Body of pancreas (tissue), 4 donors: ENCODE data around the gene ZNF302. TPM values are rescaled to one million over a fixed set of nuclear protein-coding genes. Genes with fewer than 3 reads are reported as not detected.

Experiments
- ATAC-seq: fragments of 150-250 bp; one replicate; pipeline ENCODE4 v1.9.1; 2016
- DNase-seq, 4 donors: peaks; one replicate each; pipeline ENCODE4 v3.0.0-alpha.2; 2019
- H3K27ac ChIP-seq, 4 donors: fragments of 200-600 bp; sonication (generic); 1 replicate in 3 of 4; 2 replicates in 1 of 4; pipeline versions ENCODE4 v1.5.1 to v1.6.1; 2016 to 2019; ENCODE audit warnings: mild to moderate bottlenecking in 1 of 4, mixed read lengths in 1 of 4, moderate library complexity in 1 of 4
- H3K27me3 ChIP-seq, 2 donors: fragments of 200-600 bp; sonication (generic); one replicate each; pipeline ENCODE4 v1.6.0; 2016; ENCODE audit warnings: mild to moderate bottlenecking in 1 of 2
- H3K36me3 ChIP-seq, 2 donors: fragments of 200-600 bp; sonication (generic); replicated peaks in 1 of 2; 2 replicates each; pipeline ENCODE4 v1.5.1; 2016; ENCODE audit warnings: low read depth in 2 of 2; ENCODE audit not compliant: insufficient read depth in 1 of 2
- H3K4me1 ChIP-seq: fragments of 200-600 bp; sonication (generic); one replicate; pipeline ENCODE4 v1.6.0; 2016
- H3K4me3 ChIP-seq, 2 donors: fragments of 200-600 bp; sonication (generic); 1 replicate in 1 of 2; 2 replicates in 1 of 2; pipeline ENCODE4 v1.5.1; 2016 to 2019
- H3K9me3 ChIP-seq, 3 donors: fragments of 200-600 bp; sonication (generic); 1 replicate in 2 of 3; 2 replicates in 1 of 3; pipeline ENCODE4 v1.5.1; 2016
- CTCF ChIP-seq, 7 experiments: fragments of 450-650 bp in 4 of 7; fragments of 200-600 bp in 3 of 7; sonication (generic) in 3 of 7; IDR thresholded peaks; one replicate each; pipeline ENCODE4 v1.5.1; 2016 to 2019; ENCODE audit warnings: antibody characterized with exemption in 7 of 7
- POLR2A ChIP-seq, 3 donors: fragments of 450-650 bp; IDR thresholded peaks; one replicate each; pipeline ENCODE4 v1.6.1; 2016; ENCODE audit warnings: antibody characterized with exemption in 3 of 3, mild to moderate bottlenecking in 2 of 3
- WGBS, 2 donors: methylation state at CpG; one replicate each; pipeline ENCODE4 v1.1.5; 2017; 5-methylcytosine and 5-hydroxymethylcytosine counted together
- intact Hi-C: fragments of 100-400 bp; cut with DNase I; formaldehyde crosslinking; loops from one replicate; pipeline ENCODE4 v1.15.1; 2023
- total RNA-seq, 2 donors: library from RNA; depleted of rRNA; stranded (reverse); fragments of >200 nt; gene quantifications; one replicate each; pipeline ENCODE4 v1.1.0, GENCODE V29; 2016

Gene ZNF302
- total RNA-seq, 2 donors from 2014 or later: 16.6 to 49.1 TPM

- DNase-seq: no peak
- no peaks in the 10 kb centered on the region for H3K4me1 ChIP-seq
- no peaks in the 10 kb centered on the region for H3K27me3 ChIP-seq
- no peak overlapping the region for H3K4me3 ChIP-seq
- TF ChIP-seq CTCF (IDR thresholded peaks at IDR 0.05): no peak
- no peak for TF ChIP-seq POLR2A (IDR thresholded peaks at IDR 0.05)
- H3K9me3 ChIP-seq: no peaks in the 10 kb centered on the region
- no peak for ATAC-seq
- no peak overlapping the region for H3K27ac ChIP-seq
- intact Hi-C loops: loop anchor here (5.0 kb wide), 1 partner anchor 213 kb away; no protein-coding TSS in a partner anchor
- H3K36me3 ChIP-seq: no peaks in the 10 kb centered on the region
Observed at GRCh38 chr19:34715357-34715756, 37.9 kb downstream of the ZNF302 start.

GRCh38 chr19:34722353-34722752, 44.9 kb downstream of the ZNF302 start:
- no peaks in the 10 kb centered on the region for H3K36me3 ChIP-seq
- intact Hi-C loops: no loop called here
- H3K27me3 ChIP-seq: no peaks in the 10 kb centered on the region
- no peak for ATAC-seq
- H3K4me1 ChIP-seq: no peaks in the 10 kb centered on the region
- no peak overlapping the region for H3K4me3 ChIP-seq
- no peaks in the 10 kb centered on the region for H3K9me3 ChIP-seq
- H3K27ac ChIP-seq: no peak overlapping the region
- no peak for DNase-seq
- WGBS, 2 donors: 69 to 70% methylated on average over 9 to 11 of the region's 11 CpGs
- no peak for TF ChIP-seq POLR2A (IDR thresholded peaks at IDR 0.05)
- TF ChIP-seq CTCF (IDR thresholded peaks at IDR 0.05): no peak

- intact Hi-C loops: no loop called here
- no peak for DNase-seq
Observed at GRCh38 chr19:34725400-34725799, 47.9 kb downstream of the ZNF302 start.

GRCh38 chr19:34731019-34731829, 53.7 kb downstream of the ZNF302 start:
- WGBS, 2 donors: 67 to 78% methylated on average over 11 of the region's 11 CpGs
- H3K27me3 ChIP-seq: no peaks in the 10 kb centered on the region
- intact Hi-C loops: no loop called here
- no peak overlapping the region for H3K4me3 ChIP-seq
- peak; percentile 6 to 47 (median 27) for DNase-seq
- no peak overlapping the region for H3K27ac ChIP-seq
- H3K9me3 ChIP-seq: no peaks in the 10 kb centered on the region
- H3K36me3 ChIP-seq: peaks cover 0 to 5% of the 10 kb centered on the region in 2 donors
- peaks cover 28% of the 10 kb centered on the region for H3K4me1 ChIP-seq
- no peak for ATAC-seq
- TF ChIP-seq POLR2A (IDR thresholded peaks at IDR 0.05) (no peak), CTCF (IDR thresholded peaks at IDR 0.05) (no peak)

More at GRCh38 chr19:34725400-34725799, 47.9 kb downstream of the ZNF302 start:
- no peak overlapping the region for H3K4me3 ChIP-seq
- no peaks in the 10 kb centered on the region for H3K9me3 ChIP-seq
- WGBS, 2 donors: 31 to 49% methylated on average over 6 of the region's 6 CpGs
- no peak for TF ChIP-seq CTCF (IDR thresholded peaks at IDR 0.05)
- TF ChIP-seq POLR2A (IDR thresholded peaks at IDR 0.05): no peak
- no peaks in the 10 kb centered on the region for H3K4me1 ChIP-seq
- no peaks in the 10 kb centered on the region for H3K27me3 ChIP-seq
- H3K27ac ChIP-seq: no peak overlapping the region
- no peak for ATAC-seq
- no peaks in the 10 kb centered on the region for H3K36me3 ChIP-seq

GRCh38 chr19:34731964-34732363, 54.5 kb downstream of the ZNF302 start:
- DNase-seq (no peak), ATAC-seq (no peak)
- Histone ChIP-seq H3K4me3 (no peak overlapping the region), H3K36me3 (peaks cover 0 to 5% of the 10 kb centered on the region in 2 donors), H3K4me1 (peaks cover 35% of the 10 kb centered on the region), H3K27ac (no peak overlapping the region), H3K9me3 (no peaks in the 10 kb centered on the region), H3K27me3 (no peaks in the 10 kb centered on the region)
- intact Hi-C loops: no loop called here
- 80 to 95% methylated on average over 5 to 6 of the region's 7 CpGs for WGBS, 2 donors
- TF ChIP-seq CTCF (IDR thresholded peaks at IDR 0.05) (no peak), POLR2A (IDR thresholded peaks at IDR 0.05) (no peak)
